Measurements from ENCODE around the gene MED1. TPM values are rescaled to one million over a fixed set of nuclear protein-coding genes. Genes with fewer than 3 reads are reported as not detected.
"Not testable (repeated sequence)": the region's sequence is repeated elsewhere in the genome, so short reads cannot be mapped to it uniquely, and the experiment has no call there.

The MED1 gene
- total RNA-seq, 3 donors from 2014 or later, result 78.5 to 82.0 (median 79.0) TPM

DNA sequence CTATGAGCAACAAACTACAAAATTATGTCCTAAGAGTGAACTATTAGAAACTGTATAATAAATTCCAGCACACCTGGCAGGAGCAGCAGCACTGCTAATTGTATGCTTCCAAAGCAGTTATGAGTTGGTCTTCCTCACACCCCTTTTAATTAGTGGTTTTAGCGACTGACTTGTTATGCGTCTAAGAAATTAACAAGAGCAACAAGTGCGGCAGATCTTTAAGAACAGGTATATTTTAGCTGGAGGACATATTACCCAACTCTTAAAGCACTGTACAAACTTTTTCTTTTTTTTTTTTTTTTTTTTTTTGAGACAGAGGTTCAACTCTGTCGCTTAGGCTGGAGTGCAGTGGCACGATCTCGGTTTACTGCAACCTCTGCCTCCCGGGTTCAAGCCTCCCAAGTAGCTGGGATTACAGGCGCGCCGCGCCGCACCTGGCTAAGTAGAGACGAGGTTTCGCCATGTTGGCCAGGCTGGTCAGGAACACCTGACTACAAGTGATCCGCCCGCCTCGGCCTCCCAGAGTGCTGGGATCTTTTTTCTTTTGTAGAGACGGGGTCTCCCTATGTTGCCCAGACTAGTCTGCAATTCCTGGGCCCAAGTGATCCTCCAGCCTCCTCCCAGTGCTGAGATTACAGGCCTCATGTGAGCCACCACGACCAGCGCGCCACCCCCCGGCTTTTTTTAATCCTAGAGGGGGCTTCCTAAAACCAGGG is 48.0 kb downstream of the MED1 start:
- ATAC-seq (no peak), DNase-seq (no peak)
- Mint-ChIP-seq H3K36me3 (ENCODE audit: insufficient read depth) (peaks cover 9% of the 10 kb centered on the region), H3K4me1 (ENCODE audit: low read depth) (peaks cover 50% of the 10 kb centered on the region), H3K9me3 (no peaks in the 10 kb centered on the region), H3K27me3 (ENCODE audit: low read depth) (no peaks in the 10 kb centered on the region), H3K4me3 (peak overlapping the region; percentile 96)

DNA sequence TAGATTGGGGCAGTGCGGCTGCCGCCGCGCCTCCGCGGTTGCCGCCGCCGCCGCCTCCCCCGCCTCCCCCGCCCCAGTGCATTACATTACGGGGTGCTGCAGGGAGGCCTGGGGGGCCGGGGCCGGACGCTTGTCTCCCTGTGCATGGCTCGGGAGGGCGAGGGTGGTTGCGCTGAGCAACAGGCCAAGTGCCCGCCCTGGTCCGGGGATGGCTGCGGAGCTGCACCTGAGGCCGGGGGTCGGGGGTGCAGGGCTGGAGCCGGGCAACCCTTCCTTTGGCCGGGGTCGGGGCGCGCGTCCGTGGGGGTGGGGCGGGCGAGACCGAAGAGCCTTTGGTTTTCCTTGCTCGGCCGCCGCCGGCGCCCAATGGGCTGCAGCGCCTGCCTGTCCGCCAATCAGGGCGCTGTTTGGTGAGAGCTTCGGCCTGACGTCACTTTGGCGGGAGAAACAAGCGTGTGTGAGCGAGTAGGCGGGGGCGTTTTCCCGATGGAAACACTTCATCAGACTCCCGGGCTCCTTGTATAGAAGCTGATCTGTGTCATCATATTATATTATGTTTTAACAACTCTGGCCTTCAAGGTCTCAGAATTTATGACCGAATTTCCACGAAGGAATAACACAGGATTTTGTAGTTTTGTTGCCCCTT is 48.7 kb downstream of the MED1 start:
- Mint-ChIP-seq H3K4me3 (peak overlapping the region; percentile 96), H3K4me1 (ENCODE audit: low read depth) (peaks cover 50% of the 10 kb centered on the region), H3K27me3 (ENCODE audit: low read depth) (no peaks in the 10 kb centered on the region), H3K36me3 (ENCODE audit: insufficient read depth) (peaks cover 4% of the 10 kb centered on the region), H3K9me3 (no peaks in the 10 kb centered on the region)
- peak; percentile 56 to 59 for ATAC-seq
- peak; percentile 75 for DNase-seq

DNA sequence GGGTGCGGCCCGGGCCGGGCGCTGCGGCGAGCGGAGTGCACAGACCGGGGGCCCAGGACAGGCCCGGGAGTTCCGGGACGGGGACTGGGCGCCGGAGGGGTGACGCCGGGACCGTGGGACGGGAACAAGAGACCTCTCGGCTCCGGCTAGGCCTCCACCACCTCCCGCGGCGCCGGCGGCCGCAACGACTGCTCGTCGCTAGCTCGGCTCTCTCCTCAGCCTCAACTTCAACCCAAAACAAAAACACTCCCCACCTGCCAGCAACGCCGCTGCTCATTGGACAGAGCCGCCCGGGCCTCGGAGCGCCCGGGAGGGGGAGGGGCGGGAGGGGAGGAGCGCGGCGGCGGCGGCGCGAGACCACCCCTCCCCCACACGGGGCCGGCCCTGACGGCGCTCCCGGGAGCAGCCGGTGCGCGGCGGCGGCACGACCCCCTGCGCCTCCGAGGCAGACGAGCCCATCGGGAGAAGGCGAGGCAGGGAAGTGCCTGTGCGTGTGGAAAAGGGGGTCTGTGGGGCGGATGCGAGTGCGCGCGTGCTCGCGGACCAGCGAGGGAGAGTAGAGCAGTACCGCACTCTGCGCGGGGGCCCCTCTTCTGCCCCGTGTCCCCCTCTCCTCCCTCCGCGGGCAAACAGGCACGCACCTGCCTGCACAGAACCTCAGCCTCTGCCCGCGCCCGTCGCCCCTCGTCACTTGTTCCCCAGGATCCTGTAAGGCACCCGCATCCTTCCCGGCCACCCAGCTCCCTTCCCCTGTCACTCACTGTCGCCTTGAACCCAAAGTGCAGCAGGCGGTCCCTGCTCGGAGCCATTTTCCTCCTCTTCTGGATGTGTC is 49.4 kb downstream of the MED1 start, which contains the start of gene FBXL20:
Gene FBXL20 (minus strand): TSS at position 215 of the 832 bp plus-strand sequence. CDS start 224 bp downstream, outside the sequence.
- Mint-ChIP-seq H3K36me3 (ENCODE audit: insufficient read depth) (peaks cover 1% of the 10 kb centered on the region), H3K9me3 (no peaks in the 10 kb centered on the region), H3K4me3 (peak within 1 kb of the TSS; percentile 96), H3K4me1 (ENCODE audit: low read depth) (peaks cover 52% of the 10 kb centered on the region), H3K27me3 (ENCODE audit: low read depth) (no peaks in the 10 kb centered on the region)
- ATAC-seq (peak; percentile 70 to 72), DNase-seq (peak; percentile 91)

DNA sequence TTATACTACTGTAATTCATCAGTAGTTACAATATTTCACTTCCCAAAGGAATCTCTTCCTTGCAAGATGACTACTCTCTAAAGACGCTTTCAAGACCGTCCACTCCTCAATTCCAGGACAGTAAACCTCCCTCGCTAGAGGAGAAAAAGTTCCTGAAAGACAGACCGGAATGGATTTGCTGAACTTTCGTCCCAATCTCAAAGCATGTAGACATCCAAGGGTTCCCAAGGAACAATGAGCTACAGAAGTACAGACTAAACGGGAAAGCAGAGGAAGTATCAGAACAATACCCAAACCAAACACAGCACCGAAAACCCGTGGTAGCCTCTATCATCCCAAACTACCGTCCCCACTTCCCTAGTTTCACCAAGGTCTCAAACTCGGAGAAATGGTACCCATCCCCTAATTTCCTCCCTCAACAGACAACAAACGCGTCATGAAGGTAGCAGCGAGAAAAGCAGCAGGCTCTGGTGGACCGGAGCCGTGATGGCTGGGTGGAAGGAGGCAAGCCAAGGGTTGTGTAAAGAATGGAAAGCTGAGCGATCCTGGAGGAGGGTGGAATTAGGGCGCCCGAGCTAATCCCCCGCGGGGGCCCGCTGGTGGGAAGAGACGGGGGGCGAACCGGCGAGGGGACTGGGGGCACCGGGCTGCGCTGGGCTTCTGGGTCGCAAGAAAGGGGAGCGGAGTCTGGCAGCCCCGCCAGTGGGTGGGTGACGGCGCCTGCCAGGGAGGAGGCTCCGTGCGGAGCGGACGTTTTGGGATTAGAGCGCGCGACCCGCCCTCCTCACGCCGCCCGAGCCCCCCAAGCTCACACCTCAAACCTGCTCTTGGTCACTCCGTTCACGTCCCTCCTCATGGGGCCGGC is 50.3 kb downstream of the MED1 start:
- no peaks in the 10 kb centered on the region for H3K9me3 Mint-ChIP-seq
- DNase-seq (no peak), ATAC-seq (peak; percentile 9 to 16)
- H3K36me3 Mint-ChIP-seq (ENCODE audit: insufficient read depth), result peaks cover 1% of the 10 kb centered on the region
- peaks cover 50% of the 10 kb centered on the region for H3K4me1 Mint-ChIP-seq (ENCODE audit: low read depth)
- H3K4me3 Mint-ChIP-seq, result peak overlapping the region; percentile 96
- H3K27me3 Mint-ChIP-seq (ENCODE audit: low read depth), result no peaks in the 10 kb centered on the region

DNA sequence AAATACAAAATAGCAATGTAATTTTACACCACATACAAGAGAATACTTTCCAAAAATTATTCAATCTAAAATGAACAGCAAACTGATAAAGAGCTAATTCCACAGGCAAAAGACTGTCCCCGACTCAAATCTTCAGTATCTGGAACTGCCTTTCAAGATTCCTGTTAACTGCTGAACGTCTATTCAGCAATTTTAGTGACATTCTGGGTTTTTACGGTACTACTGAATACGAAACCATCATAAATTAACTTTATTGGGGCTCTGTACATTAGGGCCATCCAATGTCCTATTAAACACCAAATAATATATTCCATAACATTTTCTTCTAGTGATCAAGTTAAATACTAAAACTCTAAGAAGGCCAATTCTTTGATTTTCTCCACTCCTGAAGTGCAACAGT is 51.3 kb downstream of the MED1 start:
- Mint-ChIP-seq H3K4me3 (peak overlapping the region; percentile 96), H3K36me3 (ENCODE audit: insufficient read depth) (peaks cover 1% of the 10 kb centered on the region), H3K9me3 (no peaks in the 10 kb centered on the region), H3K27me3 (ENCODE audit: low read depth) (no peaks in the 10 kb centered on the region), H3K4me1 (ENCODE audit: low read depth) (peaks cover 45% of the 10 kb centered on the region)
- DNase-seq, result no peak
- ATAC-seq, result no peak

DNA sequence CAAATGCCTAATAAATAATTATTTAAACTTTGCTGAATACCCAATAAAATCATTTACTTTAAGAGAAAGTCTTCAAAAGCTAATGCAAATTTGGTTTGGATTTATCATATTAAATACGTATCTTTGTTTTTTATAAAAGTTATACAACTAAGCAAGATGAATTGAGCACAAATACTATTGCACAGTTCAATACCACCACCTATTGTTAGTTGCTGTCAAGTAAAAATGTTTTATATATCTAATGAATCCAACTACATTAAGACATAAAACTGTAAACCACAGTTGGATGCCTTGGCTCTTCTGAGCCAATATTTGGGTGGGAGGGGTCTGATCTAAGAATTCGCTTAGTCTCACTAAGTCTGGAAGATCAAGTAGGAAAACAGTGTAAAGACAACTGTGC is 57.3 kb downstream of the MED1 start:
- Mint-ChIP-seq H3K27me3 (ENCODE audit: low read depth) (no peaks in the 10 kb centered on the region), H3K9me3 (no peaks in the 10 kb centered on the region), H3K4me3 (no peak overlapping the region), H3K36me3 (ENCODE audit: insufficient read depth) (peaks cover 2% of the 10 kb centered on the region), H3K4me1 (ENCODE audit: low read depth) (peaks cover 22% of the 10 kb centered on the region)
- DNase-seq, result no peak
- no peak for ATAC-seq

DNA sequence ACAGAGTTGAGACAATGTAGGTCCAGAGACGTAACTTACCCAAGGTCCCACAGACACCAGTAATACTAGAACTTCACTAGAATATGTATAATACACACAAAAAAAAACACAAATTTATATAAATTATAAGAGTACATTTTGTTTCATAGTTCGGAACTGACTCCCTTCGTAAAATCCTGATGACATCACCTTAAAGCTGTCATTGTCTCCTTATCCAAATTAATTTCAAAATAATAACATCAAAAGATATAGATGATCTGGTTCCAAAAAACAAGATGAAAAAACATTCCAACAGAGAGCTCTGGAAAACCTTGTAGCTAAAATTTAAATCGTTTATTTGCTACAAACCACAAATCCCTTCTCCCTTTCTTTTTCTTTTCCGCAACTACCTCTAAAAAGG is 59.6 kb downstream of the MED1 start:
- Mint-ChIP-seq H3K9me3 (no peaks in the 10 kb centered on the region), H3K36me3 (ENCODE audit: insufficient read depth) (peaks cover 8% of the 10 kb centered on the region), H3K4me1 (ENCODE audit: low read depth) (peaks cover 13% of the 10 kb centered on the region), H3K27me3 (ENCODE audit: low read depth) (no peaks in the 10 kb centered on the region), H3K4me3 (no peak overlapping the region)
- no peak for ATAC-seq
- no peak for DNase-seq

DNA sequence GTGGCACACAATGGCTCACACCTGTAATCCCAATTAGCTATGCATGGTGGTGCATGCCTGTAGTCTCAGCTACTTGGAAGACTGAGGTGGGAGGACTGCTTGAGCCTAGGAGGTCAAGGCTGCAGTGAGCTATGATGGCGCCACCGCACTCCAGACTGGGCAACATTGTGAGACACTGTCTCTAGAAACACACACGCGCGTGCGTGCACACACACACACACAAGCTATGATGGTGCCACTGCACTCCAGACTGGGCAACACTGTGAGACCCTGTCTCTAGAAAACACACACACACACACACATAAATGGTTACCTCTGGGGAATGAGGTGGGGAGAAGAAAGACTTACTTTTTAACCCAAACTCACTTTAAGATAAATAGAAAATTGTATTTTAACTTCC is 66.0 kb downstream of the MED1 start:
- Mint-ChIP-seq H3K4me3 (no peak overlapping the region), H3K27me3 (ENCODE audit: low read depth) (no peaks in the 10 kb centered on the region), H3K36me3 (ENCODE audit: insufficient read depth) (peaks cover 8% of the 10 kb centered on the region), H3K4me1 (ENCODE audit: low read depth) (peaks cover 13% of the 10 kb centered on the region), H3K9me3 (no peaks in the 10 kb centered on the region)
- no peak for DNase-seq
- no peak for ATAC-seq

DNA sequence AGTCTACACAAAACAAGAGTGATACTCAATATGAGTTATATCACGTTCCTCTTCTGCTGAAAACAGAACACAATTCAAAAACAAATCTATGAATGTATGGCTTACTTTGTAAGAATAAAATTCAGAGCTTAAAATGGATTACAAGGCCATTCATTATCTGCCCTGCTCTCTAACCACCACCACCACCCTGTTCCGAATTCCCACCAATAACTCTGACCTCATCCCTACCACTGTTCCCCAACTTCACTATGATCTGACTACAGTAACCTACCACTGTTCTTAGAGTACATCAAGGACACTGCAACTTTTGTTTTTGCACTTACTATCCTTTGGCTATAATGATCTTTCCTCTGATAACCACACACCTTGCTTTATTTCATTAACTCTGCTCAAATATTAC is 70.9 kb downstream of the MED1 start:
- Mint-ChIP-seq H3K4me3 (no peak overlapping the region), H3K4me1 (ENCODE audit: low read depth) (peaks cover 30% of the 10 kb centered on the region), H3K36me3 (ENCODE audit: insufficient read depth) (peaks cover 2% of the 10 kb centered on the region), H3K9me3 (no peaks in the 10 kb centered on the region), H3K27me3 (ENCODE audit: low read depth) (no peaks in the 10 kb centered on the region)
- ATAC-seq (peak in 1 of 2 donors; percentile 14), DNase-seq (no peak)

DNA sequence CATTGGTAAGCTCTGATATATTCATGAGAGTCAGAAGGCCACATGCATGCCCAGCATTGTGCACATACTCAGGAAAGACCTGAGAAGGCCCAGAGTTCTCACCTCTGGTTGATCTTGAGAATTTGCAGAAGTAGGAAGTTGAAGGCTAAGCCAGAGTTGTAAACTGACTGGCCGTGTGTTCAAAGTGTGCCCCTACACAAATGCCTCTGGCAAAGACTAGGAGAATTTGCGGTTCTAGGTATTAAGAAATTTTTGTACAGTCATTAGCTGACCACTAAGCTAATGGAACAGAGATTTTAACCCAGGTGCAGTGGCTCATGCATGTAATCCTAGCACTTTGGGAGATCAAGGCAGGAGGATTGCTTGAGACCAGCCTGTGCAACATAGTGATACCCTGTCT is 74.6 kb downstream of the MED1 start:
- no peak for DNase-seq
- no peak for ATAC-seq
- Mint-ChIP-seq H3K27me3 (ENCODE audit: low read depth) (no peaks in the 10 kb centered on the region), H3K9me3 (no peaks in the 10 kb centered on the region), H3K36me3 (ENCODE audit: insufficient read depth) (peaks cover 7% of the 10 kb centered on the region), H3K4me1 (ENCODE audit: low read depth) (peaks cover 28% of the 10 kb centered on the region), H3K4me3 (no peak overlapping the region)

DNA sequence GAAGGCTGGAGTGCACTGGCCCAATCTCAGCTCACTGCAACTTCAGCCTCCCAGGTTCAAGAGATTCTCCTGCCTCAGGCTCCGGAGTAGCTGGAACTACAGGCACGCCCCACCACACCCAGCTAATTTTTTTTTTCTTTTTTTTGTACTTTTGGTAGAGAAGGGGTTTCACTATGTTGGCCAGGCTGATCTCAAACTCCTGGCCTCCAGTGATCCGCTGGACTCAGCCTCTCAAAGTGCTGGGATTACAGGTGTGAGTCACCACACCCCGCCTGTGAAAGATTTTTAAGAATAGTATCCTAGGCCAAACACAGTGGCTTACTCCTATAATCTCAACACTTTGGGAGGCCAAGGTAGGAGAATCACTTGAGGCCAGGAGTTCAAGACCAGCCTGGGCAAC is 83.3 kb downstream of the MED1 start:
- not testable (repeated sequence) for H3K9me3 Mint-ChIP-seq; H3K4me3 Mint-ChIP-seq; H3K36me3 Mint-ChIP-seq (ENCODE audit: insufficient read depth); DNase-seq; H3K27me3 Mint-ChIP-seq (ENCODE audit: low read depth); ATAC-seq; H3K4me1 Mint-ChIP-seq (ENCODE audit: low read depth)

DNA sequence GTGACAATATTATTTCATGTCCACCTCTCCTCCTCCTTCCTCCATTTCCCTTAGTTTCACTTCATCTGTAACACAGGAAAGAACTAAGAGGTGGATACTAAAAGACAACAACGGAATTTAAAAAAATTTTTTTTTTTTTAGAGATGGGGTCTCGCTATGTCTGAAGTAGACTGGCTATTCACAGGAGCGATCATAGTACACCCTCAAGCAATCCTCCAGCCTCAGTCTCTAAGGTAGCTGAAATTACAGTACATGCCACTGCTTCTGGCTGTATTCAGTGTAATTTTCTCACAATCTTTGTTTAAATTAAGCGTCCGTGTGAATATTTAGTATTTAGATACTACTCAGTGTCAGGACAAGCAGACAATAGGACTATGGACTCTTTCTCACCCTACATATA is 85.2 kb downstream of the MED1 start:
- no peak overlapping the region for H3K4me3 Mint-ChIP-seq

DNA sequence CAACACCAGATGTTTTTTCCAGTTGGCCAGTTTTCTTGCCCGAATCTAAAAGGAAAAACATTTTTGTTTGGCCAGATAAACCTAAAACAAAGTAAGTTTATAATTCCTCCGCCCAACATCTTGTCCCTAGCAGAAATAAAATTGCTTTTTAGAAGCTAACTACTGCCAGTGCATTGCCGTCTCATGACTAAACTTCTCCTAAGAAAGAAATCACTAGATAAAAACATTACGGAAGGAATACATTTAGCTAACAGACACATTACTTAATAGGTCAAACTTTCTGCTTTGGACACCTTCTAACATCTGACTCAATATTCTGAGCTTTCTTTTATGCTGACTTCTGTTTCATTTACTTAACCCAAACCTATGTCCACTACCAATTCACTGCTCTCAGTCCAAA is 85.8 kb downstream of the MED1 start:
- H3K4me1 Mint-ChIP-seq (ENCODE audit: low read depth), result peaks cover 13% of the 10 kb centered on the region
- no peaks in the 10 kb centered on the region for H3K27me3 Mint-ChIP-seq (ENCODE audit: low read depth)
- H3K36me3 Mint-ChIP-seq (ENCODE audit: insufficient read depth), result peaks cover 2% of the 10 kb centered on the region
- no peaks in the 10 kb centered on the region for H3K9me3 Mint-ChIP-seq
- DNase-seq, result no peak
- H3K4me3 Mint-ChIP-seq, result no peak overlapping the region
- ATAC-seq, result no peak

More for the DNA sequence above, 85.2 kb downstream of the MED1 start:
- Mint-ChIP-seq H3K27me3 (ENCODE audit: low read depth) (no peaks in the 10 kb centered on the region), H3K4me1 (ENCODE audit: low read depth) (peaks cover 13% of the 10 kb centered on the region), H3K36me3 (ENCODE audit: insufficient read depth) (peaks cover 2% of the 10 kb centered on the region), H3K9me3 (no peaks in the 10 kb centered on the region)
- DNase-seq (no peak), ATAC-seq (no peak)

Data from activated T-cell treated with anti-CD3 and anti-CD28 coated beads, Interleukin-2, amount 50 U/mL, for 4 hours (primary cell).